ENCODE measurements around the gene HTRA1. TPM values are rescaled to one million over a fixed set of nuclear protein-coding genes. Genes with fewer than 3 reads are reported as not detected.

Gene HTRA1
- total RNA-seq, 3 donors from 2014 or later, result 11.0 to 122 (median 28.9) TPM

DNA sequence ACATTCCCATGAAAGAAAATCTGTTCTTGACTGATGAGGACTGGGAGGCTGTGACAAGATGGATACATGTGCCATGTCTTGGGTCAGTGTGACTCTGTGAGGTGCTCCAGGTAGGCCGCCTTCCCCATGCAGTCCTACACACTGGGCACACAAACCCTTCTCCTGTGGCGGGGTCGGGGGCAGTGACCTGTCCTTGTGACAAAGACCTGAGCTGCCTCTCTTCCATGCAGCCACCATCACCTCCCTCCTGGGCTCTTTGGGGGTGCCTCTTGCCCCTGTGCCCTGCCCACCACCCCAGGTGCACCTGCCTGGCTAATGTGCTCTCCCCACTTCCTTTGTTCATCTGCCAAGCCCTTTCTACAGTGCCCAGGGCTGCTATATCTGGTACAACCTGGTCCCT is 63.5 kb downstream of the HTRA1 start:
- no peak for ATAC-seq
- no peak for DNase-seq

GRCh38 chr10:122525788-122526187 is 64.4 kb downstream of the HTRA1 start:
- H3K9me3 ChIP-seq, result no peaks in the 10 kb centered on the region
- no peak for TF ChIP-seq CTCF (IDR thresholded peaks at IDR 0.05)
- H3K4me1 ChIP-seq (ENCODE audit: low read depth), result no peaks in the 10 kb centered on the region
- no peaks in the 10 kb centered on the region for H3K36me3 ChIP-seq (ENCODE audit: low read depth)
- peak; percentile 93 for ATAC-seq
- intact Hi-C loops (cut with DNase I, micrococcal nuclease), result loop anchor here in 1 of 2 donors (5.0 kb wide), 1 partner anchor 42 kb away; no protein-coding TSS in a partner anchor
- H3K4me3 ChIP-seq, result no peak overlapping the region
- DNase-seq, result peak in 2 of 3 donors; percentile 55 to 76

More for the DNA sequence above, 63.5 kb downstream of the HTRA1 start:
- TF ChIP-seq CTCF (IDR thresholded peaks at IDR 0.05), result no peak
- no peaks in the 10 kb centered on the region for H3K4me1 ChIP-seq (ENCODE audit: low read depth)
- no peak overlapping the region for H3K4me3 ChIP-seq
- intact Hi-C loops (cut with DNase I, micrococcal nuclease), result loop anchor here in 1 of 2 donors (5.0 kb wide), 1 partner anchor 42 kb away; no protein-coding TSS in a partner anchor
- H3K9me3 ChIP-seq, result no peaks in the 10 kb centered on the region
- no peaks in the 10 kb centered on the region for H3K36me3 ChIP-seq (ENCODE audit: low read depth)

GRCh38 chr10:122526892-122527291 is 65.5 kb downstream of the HTRA1 start:
- Histone ChIP-seq H3K4me3 (no peak overlapping the region), H3K36me3 (ENCODE audit: low read depth) (no peaks in the 10 kb centered on the region), H3K4me1 (ENCODE audit: low read depth) (peaks cover 3% of the 10 kb centered on the region), H3K9me3 (no peaks in the 10 kb centered on the region)
- TF ChIP-seq CTCF (IDR thresholded peaks at IDR 0.05), result no peak
- DNase-seq (no peak), ATAC-seq (no peak)
- intact Hi-C loops (cut with DNase I, micrococcal nuclease), result loop anchor here in 1 of 2 donors (5.0 kb wide), 1 partner anchor 40 kb away; no protein-coding TSS in a partner anchor

DNA sequence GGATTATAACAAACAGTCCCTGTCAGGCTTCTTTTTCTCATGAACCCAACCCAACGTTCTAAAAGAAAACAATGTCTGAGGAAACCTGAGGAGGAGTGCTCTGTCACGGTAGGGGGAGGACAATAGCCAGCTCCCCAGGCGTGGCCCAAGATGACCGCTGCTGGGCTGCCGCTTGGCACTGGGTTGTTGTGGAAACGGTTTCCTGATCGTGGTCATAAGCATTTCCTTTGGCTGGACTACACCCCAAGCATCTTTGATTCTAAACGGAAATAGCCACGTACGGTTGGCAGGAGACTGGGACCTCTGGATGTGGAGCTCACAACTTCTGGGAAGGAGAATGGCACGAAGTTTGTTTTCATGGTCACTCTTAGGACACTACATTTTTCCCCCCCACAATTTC is 68.8 kb downstream of the HTRA1 start:
- H3K36me3 ChIP-seq (ENCODE audit: low read depth), result no peaks in the 10 kb centered on the region
- H3K9me3 ChIP-seq, result no peaks in the 10 kb centered on the region
- H3K4me1 ChIP-seq (ENCODE audit: low read depth), result peaks cover 14% of the 10 kb centered on the region
- no peak for TF ChIP-seq CTCF (IDR thresholded peaks at IDR 0.05)
- ATAC-seq (no peak), DNase-seq (no peak)
- intact Hi-C loops (cut with DNase I, micrococcal nuclease), result no loop called here
- H3K4me3 ChIP-seq, result no peak overlapping the region

GRCh38 chr10:122531261-122531660 is 69.9 kb downstream of the HTRA1 start:
- no peak for TF ChIP-seq CTCF (IDR thresholded peaks at IDR 0.05)
- no peak overlapping the region for H3K4me3 ChIP-seq
- intact Hi-C loops (cut with DNase I, micrococcal nuclease), result no loop called here
- H3K4me1 ChIP-seq (ENCODE audit: low read depth), result peaks cover 14% of the 10 kb centered on the region
- no peaks in the 10 kb centered on the region for H3K9me3 ChIP-seq
- H3K36me3 ChIP-seq (ENCODE audit: low read depth), result no peaks in the 10 kb centered on the region
- DNase-seq (no peak), ATAC-seq (no peak)

DNA sequence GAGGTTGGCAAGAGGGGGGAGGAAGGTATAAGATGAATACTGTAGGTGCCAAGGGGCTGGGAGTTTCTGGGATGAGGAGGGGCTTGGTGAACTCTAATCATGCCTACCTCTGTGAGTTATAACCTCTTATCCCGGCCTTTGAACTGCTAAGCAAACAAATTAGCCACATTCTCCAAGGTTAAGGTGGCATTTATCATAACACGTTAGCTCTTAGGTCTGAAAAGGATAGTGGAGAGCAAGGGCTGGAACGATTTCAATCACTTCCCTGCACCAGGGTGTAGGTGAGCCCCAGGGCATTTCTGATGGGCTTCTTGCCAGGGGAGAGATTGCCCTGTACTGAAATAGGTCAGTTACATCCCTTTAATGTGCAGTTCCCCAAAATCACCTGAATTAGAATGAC is 70.6 kb downstream of the HTRA1 start:
- ATAC-seq, result peak; percentile 66
- intact Hi-C loops (cut with DNase I, micrococcal nuclease), result no loop called here
- Histone ChIP-seq H3K9me3 (no peaks in the 10 kb centered on the region), H3K36me3 (ENCODE audit: low read depth) (no peaks in the 10 kb centered on the region), H3K4me3 (no peak overlapping the region), H3K4me1 (ENCODE audit: low read depth) (peaks cover 14% of the 10 kb centered on the region)
- TF ChIP-seq CTCF (IDR thresholded peaks at IDR 0.05), result no peak
- peak in 1 of 3 donors; percentile 51 for DNase-seq

All from mucosa of descending colon (tissue), 3 donors.